ENCODE measurements around the gene ABI2.
"Not testable (repeated sequence)": the region's sequence is repeated elsewhere in the genome, so short reads cannot be mapped to it uniquely, and the experiment has no call there.

Gene ABI2

GRCh38 chr2:203404996-203405395 is 76.8 kb downstream of the ABI2 start:
- H3K9ac ChIP-seq (ENCODE audit: low read length) = no peak overlapping the region
- H3K4me1 ChIP-seq (ENCODE audit: control insufficient read depth, insufficient read depth, low read length) = no peaks in the 10 kb centered on the region
- H3K27ac ChIP-seq (ENCODE audit: low read depth, low read length) = no peak overlapping the region
- peaks cover 3% of the 10 kb centered on the region for H3K36me3 ChIP-seq (ENCODE audit: control insufficient read depth, insufficient read depth, low read length)
- no peak overlapping the region for H3K4me3 ChIP-seq (ENCODE audit: low read length)
- H3K27me3 ChIP-seq (ENCODE audit: control insufficient read depth, insufficient read depth, low read length) = no peaks in the 10 kb centered on the region

- Histone ChIP-seq H3K36me3 (ENCODE audit: control insufficient read depth, insufficient read depth, low read length) (peaks cover 3% of the 10 kb centered on the region), H3K27ac (ENCODE audit: low read depth, low read length) (no peak overlapping the region), H3K9ac (ENCODE audit: low read length) (no peak overlapping the region), H3K27me3 (ENCODE audit: control insufficient read depth, insufficient read depth, low read length) (no peaks in the 10 kb centered on the region), H3K4me3 (ENCODE audit: low read length) (no peak overlapping the region), H3K4me1 (ENCODE audit: control insufficient read depth, insufficient read depth, low read length) (no peaks in the 10 kb centered on the region)
These were observed 79.3 kb downstream of the ABI2 start for GRCh38 chr2:203407496-203407895.

DNA sequence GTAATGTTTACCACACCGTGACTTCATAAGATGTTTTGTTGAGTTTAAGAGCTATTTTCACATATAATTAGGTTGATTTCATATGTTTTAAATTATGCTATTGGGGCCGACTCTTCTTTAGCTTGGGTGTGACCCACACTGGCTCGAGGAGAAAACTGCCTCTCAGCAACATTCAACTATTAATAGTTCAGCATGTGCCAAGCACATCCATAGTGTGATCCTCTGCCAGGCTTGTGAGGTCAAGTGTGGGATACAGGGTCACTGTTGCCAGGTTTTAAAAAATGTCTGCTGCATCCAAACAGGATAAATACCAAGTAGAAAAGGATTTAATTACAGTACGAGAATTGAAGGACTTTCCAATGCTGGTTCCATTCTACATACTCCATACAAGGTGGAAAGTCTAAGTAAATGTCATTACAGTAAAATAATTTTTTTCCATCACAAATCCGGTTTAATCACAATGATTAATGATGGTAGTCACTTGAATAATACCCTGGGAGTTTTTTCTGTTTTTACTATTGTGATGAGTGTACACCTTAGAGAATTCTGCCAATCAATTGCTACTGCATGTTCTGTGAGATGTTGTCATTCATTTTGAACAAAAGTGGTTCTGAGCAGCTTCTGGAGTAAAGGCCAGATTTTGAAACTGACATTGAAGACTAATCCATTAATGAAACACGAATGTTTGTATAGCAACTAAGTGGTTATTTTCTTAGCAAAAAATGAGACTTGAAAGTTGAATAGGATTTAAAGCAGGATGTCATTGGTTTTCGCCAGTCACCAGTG is 84.5 kb downstream of the ABI2 start:
- Histone ChIP-seq H3K27ac (ENCODE audit: low read depth, low read length) (no peak overlapping the region), H3K4me3 (ENCODE audit: low read length) (no peak overlapping the region), H3K4me1 (ENCODE audit: control insufficient read depth, insufficient read depth, low read length) (no peaks in the 10 kb centered on the region), H3K27me3 (ENCODE audit: control insufficient read depth, insufficient read depth, low read length) (no peaks in the 10 kb centered on the region), H3K9ac (ENCODE audit: low read length) (no peak overlapping the region), H3K36me3 (ENCODE audit: control insufficient read depth, insufficient read depth, low read length) (no peaks in the 10 kb centered on the region)

DNA sequence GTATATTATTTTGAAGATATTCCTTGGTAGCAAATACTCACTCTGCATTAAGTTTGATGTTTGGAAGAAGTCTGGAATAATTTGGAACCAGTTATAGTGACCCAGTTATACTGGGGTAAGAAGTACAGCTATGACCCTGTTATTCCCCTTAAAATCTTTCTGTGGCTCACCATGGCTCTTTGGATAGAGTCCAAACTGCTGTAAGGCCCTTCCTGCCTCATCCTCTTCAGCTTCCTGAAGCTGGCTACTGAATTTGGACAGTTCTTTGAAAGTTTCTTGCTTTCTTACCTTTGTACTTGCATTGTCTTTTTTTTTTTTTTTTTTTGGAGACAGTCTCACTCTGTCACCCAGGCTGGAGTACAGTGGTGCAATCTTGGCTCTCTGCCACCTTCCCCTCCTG is 85.6 kb downstream of the ABI2 start:
- no peaks in the 10 kb centered on the region for H3K27me3 ChIP-seq (ENCODE audit: control insufficient read depth, insufficient read depth, low read length)
- H3K36me3 ChIP-seq (ENCODE audit: control insufficient read depth, insufficient read depth, low read length) = peaks cover 8% of the 10 kb centered on the region
- no peak overlapping the region for H3K4me3 ChIP-seq (ENCODE audit: low read length)
- no peak overlapping the region for H3K9ac ChIP-seq (ENCODE audit: low read length)
- H3K4me1 ChIP-seq (ENCODE audit: control insufficient read depth, insufficient read depth, low read length) = no peaks in the 10 kb centered on the region
- no peak overlapping the region for H3K27ac ChIP-seq (ENCODE audit: low read depth, low read length)

DNA sequence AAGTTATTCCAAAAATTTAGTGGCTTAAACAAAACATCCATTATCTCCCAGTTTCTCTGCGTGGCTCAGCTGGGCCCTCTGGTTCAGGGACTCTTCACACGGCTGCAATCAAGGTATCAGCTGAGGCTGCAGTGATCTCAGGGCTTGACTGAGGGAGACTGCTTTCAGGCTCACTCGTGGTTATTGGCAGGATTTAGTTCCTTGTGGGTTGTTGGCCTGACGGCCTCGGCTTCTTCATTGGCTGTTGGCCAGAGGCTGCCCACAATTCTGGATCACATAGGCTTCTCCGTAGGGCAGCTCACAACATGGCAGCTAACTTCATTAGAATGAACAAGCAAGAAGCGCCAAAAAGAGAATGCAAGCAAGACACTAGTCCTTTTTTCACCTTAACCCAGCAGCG is 90.1 kb downstream of the ABI2 start:
- Histone ChIP-seq H3K27ac (ENCODE audit: low read depth, low read length) (no peak overlapping the region), H3K9ac (ENCODE audit: low read length) (no peak overlapping the region), H3K4me1 (ENCODE audit: control insufficient read depth, insufficient read depth, low read length) (no peaks in the 10 kb centered on the region), H3K27me3 (ENCODE audit: control insufficient read depth, insufficient read depth, low read length) (no peaks in the 10 kb centered on the region), H3K4me3 (ENCODE audit: low read length) (no peak overlapping the region), H3K36me3 (ENCODE audit: control insufficient read depth, insufficient read depth, low read length) (peaks cover 8% of the 10 kb centered on the region)

- Histone ChIP-seq H3K36me3 (ENCODE audit: control insufficient read depth, insufficient read depth, low read length) (no peaks in the 10 kb centered on the region), H3K9ac (ENCODE audit: low read length) (no peak overlapping the region), H3K4me1 (ENCODE audit: control insufficient read depth, insufficient read depth, low read length) (no peaks in the 10 kb centered on the region), H3K27me3 (ENCODE audit: control insufficient read depth, insufficient read depth, low read length) (no peaks in the 10 kb centered on the region), H3K27ac (ENCODE audit: low read depth, low read length) (no peak overlapping the region), H3K4me3 (ENCODE audit: low read length) (no peak overlapping the region)
These were observed 98.9 kb downstream of the ABI2 start for GRCh38 chr2:203427061-203427460.

DNA sequence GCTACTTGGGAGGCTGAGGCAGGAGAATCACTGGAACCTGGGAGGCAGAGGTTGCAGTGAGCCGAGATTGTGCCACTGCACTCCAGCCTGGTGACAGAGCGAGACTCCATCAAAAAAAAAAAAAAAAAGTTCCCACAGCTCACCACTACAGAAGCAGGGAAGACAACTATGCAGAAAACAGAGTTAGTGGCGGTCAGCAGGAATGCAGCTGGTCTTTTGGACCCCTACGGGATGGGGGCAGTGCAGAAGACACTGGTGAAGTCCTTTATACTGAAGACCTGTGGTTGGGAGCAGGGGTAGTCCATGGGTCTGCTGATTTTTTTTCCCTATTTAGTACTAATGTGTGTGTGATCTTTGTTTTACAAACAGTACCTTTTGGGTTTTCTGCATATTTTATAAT is 101.4 kb downstream of the ABI2 start:
- not testable (repeated sequence) for H3K27me3 ChIP-seq (ENCODE audit: control insufficient read depth, insufficient read depth, low read length); H3K4me3 ChIP-seq (ENCODE audit: low read length); H3K27ac ChIP-seq (ENCODE audit: low read depth, low read length); H3K4me1 ChIP-seq (ENCODE audit: control insufficient read depth, insufficient read depth, low read length); H3K36me3 ChIP-seq (ENCODE audit: control insufficient read depth, insufficient read depth, low read length); H3K9ac ChIP-seq (ENCODE audit: low read length)

GRCh38 chr2:203431391-203432185 is 103.4 kb downstream of the ABI2 start:
- Histone ChIP-seq H3K4me3 (ENCODE audit: low read length) (no peak overlapping the region), H3K9ac (ENCODE audit: low read length) (no peak overlapping the region), H3K4me1 (ENCODE audit: control insufficient read depth, insufficient read depth, low read length) (no peaks in the 10 kb centered on the region), H3K36me3 (ENCODE audit: control insufficient read depth, insufficient read depth, low read length) (no peaks in the 10 kb centered on the region), H3K27me3 (ENCODE audit: control insufficient read depth, insufficient read depth, low read length) (no peaks in the 10 kb centered on the region), H3K27ac (ENCODE audit: low read depth, low read length) (no peak overlapping the region)

DNA sequence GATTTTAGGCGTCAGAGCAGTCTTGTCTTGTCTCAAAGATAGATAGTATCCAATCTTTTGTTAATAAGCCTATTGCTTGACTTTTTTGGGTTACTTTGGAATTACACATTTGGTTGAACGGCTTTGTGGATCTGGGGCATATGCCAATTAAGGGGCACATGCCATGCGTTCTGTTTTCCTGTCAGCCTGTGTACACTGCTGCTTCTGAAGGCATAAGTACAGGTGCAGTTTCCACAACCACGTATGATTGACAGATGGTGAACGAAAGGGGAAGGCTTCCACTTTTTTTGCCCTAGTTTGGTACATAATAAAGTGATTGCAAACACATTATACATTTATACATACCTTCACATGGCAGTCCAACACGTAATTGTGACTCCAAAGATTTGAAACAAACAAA is 104.6 kb downstream of the ABI2 start:
- no peaks in the 10 kb centered on the region for H3K4me1 ChIP-seq (ENCODE audit: control insufficient read depth, insufficient read depth, low read length)
- H3K27ac ChIP-seq (ENCODE audit: low read depth, low read length) = no peak overlapping the region
- no peaks in the 10 kb centered on the region for H3K36me3 ChIP-seq (ENCODE audit: control insufficient read depth, insufficient read depth, low read length)
- no peak overlapping the region for H3K4me3 ChIP-seq (ENCODE audit: low read length)
- H3K9ac ChIP-seq (ENCODE audit: low read length) = no peak overlapping the region
- H3K27me3 ChIP-seq (ENCODE audit: control insufficient read depth, insufficient read depth, low read length) = no peaks in the 10 kb centered on the region

- no peak overlapping the region for H3K4me3 ChIP-seq (ENCODE audit: low read length)
- no peak overlapping the region for H3K9ac ChIP-seq (ENCODE audit: low read length)
- peaks cover 4% of the 10 kb centered on the region for H3K36me3 ChIP-seq (ENCODE audit: control insufficient read depth, insufficient read depth, low read length)
- H3K4me1 ChIP-seq (ENCODE audit: control insufficient read depth, insufficient read depth, low read length) = no peaks in the 10 kb centered on the region
- no peak overlapping the region for H3K27ac ChIP-seq (ENCODE audit: low read depth, low read length)
- H3K27me3 ChIP-seq (ENCODE audit: control insufficient read depth, insufficient read depth, low read length) = no peaks in the 10 kb centered on the region
These were observed 108.3 kb downstream of the ABI2 start for GRCh38 chr2:203436496-203436895.

DNA sequence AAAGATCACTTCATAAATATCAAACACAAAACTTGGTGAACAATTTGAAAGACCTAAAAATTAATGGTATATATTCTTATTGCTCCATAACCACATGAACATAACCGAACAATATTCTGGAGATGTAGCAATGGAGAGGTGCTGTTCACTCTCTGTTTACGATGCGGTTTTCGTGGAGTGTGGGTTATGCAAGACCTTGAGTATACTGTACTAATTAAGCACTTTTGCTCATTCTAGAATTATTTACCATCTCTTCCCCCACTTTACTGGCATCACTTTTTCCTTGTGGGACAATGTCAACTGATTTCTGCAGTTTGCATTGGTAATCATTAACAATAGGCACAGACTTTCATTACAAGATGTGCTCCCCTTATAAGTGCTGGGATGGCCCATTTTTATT is 109.3 kb downstream of the ABI2 start:
- Histone ChIP-seq H3K36me3 (ENCODE audit: control insufficient read depth, insufficient read depth, low read length) (peaks cover 9% of the 10 kb centered on the region), H3K4me1 (ENCODE audit: control insufficient read depth, insufficient read depth, low read length) (no peaks in the 10 kb centered on the region)

DNA sequence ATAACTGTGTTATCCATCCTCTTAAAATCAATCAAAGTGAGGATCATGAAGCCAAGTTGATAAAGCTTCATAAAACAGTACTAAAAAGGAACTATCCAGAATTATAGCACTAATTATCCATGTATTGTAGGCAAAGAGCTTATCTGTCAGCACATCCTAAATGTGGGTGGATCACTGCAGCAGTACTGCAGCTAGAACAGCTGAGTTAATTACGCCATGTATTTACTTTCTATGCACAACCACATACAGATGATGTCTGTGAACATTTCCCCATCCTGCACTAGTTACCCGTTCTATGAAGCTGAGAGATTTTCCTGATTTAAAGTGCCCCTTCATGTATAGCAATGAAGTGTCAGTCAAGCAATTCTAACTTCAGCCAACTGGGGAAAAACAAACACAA is 110.3 kb downstream of the ABI2 start:
- H3K4me3 ChIP-seq (ENCODE audit: low read length) = no peak overlapping the region
- peaks cover 9% of the 10 kb centered on the region for H3K36me3 ChIP-seq (ENCODE audit: control insufficient read depth, insufficient read depth, low read length)
- H3K4me1 ChIP-seq (ENCODE audit: control insufficient read depth, insufficient read depth, low read length) = no peaks in the 10 kb centered on the region
- H3K9ac ChIP-seq (ENCODE audit: low read length) = no peak overlapping the region
- H3K27ac ChIP-seq (ENCODE audit: low read depth, low read length) = no peak overlapping the region
- H3K27me3 ChIP-seq (ENCODE audit: control insufficient read depth, insufficient read depth, low read length) = no peaks in the 10 kb centered on the region

More for the DNA sequence above, 109.3 kb downstream of the ABI2 start:
- Histone ChIP-seq H3K4me3 (ENCODE audit: low read length) (no peak overlapping the region), H3K27ac (ENCODE audit: low read depth, low read length) (no peak overlapping the region), H3K27me3 (ENCODE audit: control insufficient read depth, insufficient read depth, low read length) (no peaks in the 10 kb centered on the region), H3K9ac (ENCODE audit: low read length) (no peak overlapping the region)

DNA sequence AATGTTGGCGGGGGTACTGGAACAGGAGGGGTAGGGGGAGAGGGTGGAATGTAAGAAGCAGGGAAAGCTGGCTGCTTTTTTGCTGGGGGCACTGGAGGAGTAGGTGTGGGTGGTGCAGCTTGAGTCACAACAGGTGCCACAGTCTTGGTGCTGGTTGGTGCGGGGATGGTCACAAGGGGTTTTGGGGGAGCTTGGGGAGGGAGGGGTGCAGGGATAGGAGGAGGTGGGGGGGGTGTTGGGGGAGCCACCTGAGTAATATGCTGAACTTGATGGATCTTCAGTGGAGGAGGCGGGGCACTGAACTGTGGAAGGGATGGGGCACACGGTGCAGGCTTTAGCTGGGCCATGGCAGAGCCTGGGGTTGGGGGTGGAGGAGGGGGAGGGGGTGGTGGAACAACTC is 112.5 kb downstream of the ABI2 start:
- Histone ChIP-seq H3K27ac (ENCODE audit: low read depth, low read length) (no peak overlapping the region), H3K9ac (ENCODE audit: low read length) (no peak overlapping the region), H3K27me3 (ENCODE audit: control insufficient read depth, insufficient read depth, low read length) (no peaks in the 10 kb centered on the region), H3K4me3 (ENCODE audit: low read length) (no peak overlapping the region), H3K4me1 (ENCODE audit: control insufficient read depth, insufficient read depth, low read length) (no peaks in the 10 kb centered on the region), H3K36me3 (ENCODE audit: control insufficient read depth, insufficient read depth, low read length) (peaks cover 9% of the 10 kb centered on the region)

All from rectal smooth muscle tissue (tissue), 1 donor.